ENCODE measurements around the gene ACER3.

The ACER3 gene

GRCh38 chr11:77075425-77075905, 214.7 kb downstream of the ACER3 start:
- DNase-seq (ENCODE audit: low read depth) = no peak

Data from activated T-cell treated with anti-CD3 and anti-CD28 coated beads for 1 hour (primary cell).